GM19395 (cell line): ENCODE data around the gene FAM98C.
A peak's percentile ranks its signal among the peaks of the same experiment; 100 is the strongest.
"Not testable (repeated sequence)": the region's sequence is repeated elsewhere in the genome, so short reads cannot be mapped to it uniquely, and the experiment has no call there.

ENCODE experiments used
- ATAC-seq: cut with Tn5 transposase; IDR thresholded peaks from one replicate; pipeline ENCODE4 v1.9.1; 2021; ENCODE audit warnings: mild to moderate bottlenecking, moderate library complexity; ENCODE audit not compliant: unreplicated experiment

FAM98C gene

GRCh38 chr19:38402967-38403674 is at the start of gene FAM98C:
Gene FAM98C, plus strand, starts transcription at chr19:38403093. Its CDS starts 61 bp downstream, at chr19:38403154.
- ATAC-seq: peak; percentile 87

- no peak for ATAC-seq
Measured at GRCh38 chr19:38355728-38356725, 46.9 kb upstream of the FAM98C start.

- no peak for ATAC-seq
Measured at GRCh38 chr19:38358071-38358470, 44.8 kb upstream of the FAM98C start.

- no peak for ATAC-seq
Measured at GRCh38 chr19:38359242-38360021, 43.5 kb upstream of the FAM98C start.

- no peak for ATAC-seq
Measured at GRCh38 chr19:38360351-38360750, 42.5 kb upstream of the FAM98C start.

- ATAC-seq: no peak
Measured at GRCh38 chr19:38360839-38361631, 41.9 kb upstream of the FAM98C start.

GRCh38 chr19:38361633-38362075 is 41.2 kb upstream of the FAM98C start:
- no peak for ATAC-seq

- no peak for ATAC-seq
Measured at GRCh38 chr19:38362076-38362945, 40.6 kb upstream of the FAM98C start.

- ATAC-seq: not testable (repeated sequence)
Measured at GRCh38 chr19:38362946-38363688, 39.8 kb upstream of the FAM98C start.

GRCh38 chr19:38367041-38367440 is 35.9 kb upstream of the FAM98C start:
- ATAC-seq: no peak

- no peak for ATAC-seq
Measured at GRCh38 chr19:38369584-38369983, 33.3 kb upstream of the FAM98C start.

GRCh38 chr19:38370299-38370698 is 32.6 kb upstream of the FAM98C start:
- no peak for ATAC-seq

- no peak for ATAC-seq
Measured at GRCh38 chr19:38371081-38371480, 31.8 kb upstream of the FAM98C start.

- no peak for ATAC-seq
Measured at GRCh38 chr19:38373907-38374331, 29.0 kb upstream of the FAM98C start.

- ATAC-seq: peak; percentile 92
Measured at GRCh38 chr19:38374332-38375097, 28.4 kb upstream of the FAM98C start, which contains the start of gene PSMD8. Gene PSMD8, plus strand, starts transcription at chr19:38374571. Its CDS starts 31 bp downstream, at chr19:38374602.

- ATAC-seq: peak; percentile 9
Measured at GRCh38 chr19:38375098-38375493, 27.8 kb upstream of the FAM98C start.

GRCh38 chr19:38375748-38376147 is 27.1 kb upstream of the FAM98C start:
- ATAC-seq: no peak

- no peak for ATAC-seq
Measured at GRCh38 chr19:38376576-38376975, 26.3 kb upstream of the FAM98C start.
